Gastrocnemius medialis (tissue), 4 donors: ENCODE results near the gene KRTAP9-3.
"Not testable (repeated sequence)": the region's sequence is repeated elsewhere in the genome, so short reads cannot be mapped to it uniquely, and the experiment has no call there.

ENCODE experiments used
- POLR2A ChIP-seq, 2 donors: fragments of 450-650 bp; IDR thresholded peaks; one replicate each; pipeline ENCODE4 v1.6.1; 2017; ENCODE audit warnings: antibody characterized with exemption in 2 of 2, mild to moderate bottlenecking in 2 of 2, moderate library complexity in 2 of 2
- TF ChIP-seq, protein P1 (sequence below), 5 experiments: fragments of 450-650 bp in 3 of 5; fragments of 200-600 bp in 2 of 5; sonication (generic) in 2 of 5; IDR thresholded peaks in 4 of 5; conservative IDR thresholded peaks in 1 of 5; 1 replicate in 4 of 5; 2 replicates in 1 of 5; pipeline ENCODE4 v1.5.1; 2016 to 2019; ENCODE audit warnings: antibody characterized with exemption in 5 of 5, mild to moderate bottlenecking in 3 of 5, moderate library complexity in 3 of 5

DNA sequence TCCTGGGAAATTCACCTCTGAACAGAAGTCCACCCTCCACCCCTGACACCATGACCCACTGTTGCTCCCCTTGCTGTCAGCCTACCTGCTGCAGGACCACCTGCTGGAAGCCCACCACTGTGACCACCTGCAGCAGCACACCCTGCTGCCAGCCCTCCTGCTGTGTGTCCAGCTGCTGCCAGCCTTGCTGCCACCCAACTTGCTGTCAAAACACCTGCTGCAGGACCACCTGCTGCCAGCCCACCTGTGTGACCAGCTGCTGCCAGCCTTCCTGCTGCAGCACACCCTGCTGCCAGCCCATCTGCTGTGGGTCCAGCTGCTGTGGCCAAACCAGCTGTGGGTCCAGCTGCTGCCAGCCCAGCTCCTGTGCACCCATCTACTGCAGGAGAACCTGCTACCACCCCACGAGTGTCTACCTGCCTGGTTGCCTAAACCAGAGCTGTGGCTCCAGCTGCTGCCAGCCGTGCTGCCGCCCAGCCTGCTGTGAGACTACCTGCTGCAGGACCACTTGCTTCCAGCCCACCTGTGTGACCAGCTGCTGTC is 43.5 kb downstream of the KRTAP9-3 start, which contains the start of gene KRTAP9-7:
- not testable (repeated sequence) for TF ChIP-seq POLR2A (IDR thresholded peaks at IDR 0.05)
- TF ChIP-seq, protein P1, sequence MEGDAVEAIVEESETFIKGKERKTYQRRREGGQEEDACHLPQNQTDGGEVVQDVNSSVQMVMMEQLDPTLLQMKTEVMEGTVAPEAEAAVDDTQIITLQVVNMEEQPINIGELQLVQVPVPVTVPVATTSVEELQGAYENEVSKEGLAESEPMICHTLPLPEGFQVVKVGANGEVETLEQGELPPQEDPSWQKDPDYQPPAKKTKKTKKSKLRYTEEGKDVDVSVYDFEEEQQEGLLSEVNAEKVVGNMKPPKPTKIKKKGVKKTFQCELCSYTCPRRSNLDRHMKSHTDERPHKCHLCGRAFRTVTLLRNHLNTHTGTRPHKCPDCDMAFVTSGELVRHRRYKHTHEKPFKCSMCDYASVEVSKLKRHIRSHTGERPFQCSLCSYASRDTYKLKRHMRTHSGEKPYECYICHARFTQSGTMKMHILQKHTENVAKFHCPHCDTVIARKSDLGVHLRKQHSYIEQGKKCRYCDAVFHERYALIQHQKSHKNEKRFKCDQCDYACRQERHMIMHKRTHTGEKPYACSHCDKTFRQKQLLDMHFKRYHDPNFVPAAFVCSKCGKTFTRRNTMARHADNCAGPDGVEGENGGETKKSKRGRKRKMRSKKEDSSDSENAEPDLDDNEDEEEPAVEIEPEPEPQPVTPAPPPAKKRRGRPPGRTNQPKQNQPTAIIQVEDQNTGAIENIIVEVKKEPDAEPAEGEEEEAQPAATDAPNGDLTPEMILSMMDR (IDR thresholded peaks at IDR 0.05 in 4 of 5, conservative IDR thresholded peaks at IDR 0.05 in 1 of 5): not testable (repeated sequence)
